OCI-LY1 (cell line): ENCODE results near the gene HIPK3.

Source experiments
- H2AFZ ChIP-seq: fragments of 200-600 bp; sonication (generic), shearing (Covaris generic); 2 replicates; pipeline ENCODE4 v1.6.0; 2014; ENCODE audit warnings: antibody characterized with exemption, mild to moderate bottlenecking, low read length
- H3F3A ChIP-seq: fragments of 200-600 bp; sonication (generic), shearing (Covaris generic); 2 replicates; pipeline ENCODE4 v1.6.0; 2014; ENCODE audit warnings: mild to moderate bottlenecking, antibody characterized with exemption, low read length, moderate library complexity; ENCODE audit not compliant: insufficient read depth
- H3K27ac ChIP-seq: fragments of 200-600 bp; sonication (generic); 2 replicates; pipeline ENCODE4 v1.5.1; 2014; ENCODE audit warnings: low read length, mixed run types, mild to moderate bottlenecking, low read depth; ENCODE audit not compliant: poor library complexity, severe bottlenecking
- H3K27me3 ChIP-seq: fragments of 200-600 bp; sonication (generic); 2 replicates; pipeline ENCODE4 v1.6.0; 2014; ENCODE audit warnings: antibody characterized with exemption, mild to moderate bottlenecking, low read length, moderate library complexity; ENCODE audit not compliant: insufficient read depth
- H3K36me3 ChIP-seq: fragments of 200-600 bp; sonication (generic); 2 replicates; pipeline ENCODE4 v1.6.1; 2014; ENCODE audit warnings: mild to moderate bottlenecking, antibody characterized with exemption, low read length, moderate library complexity, mixed read lengths; ENCODE audit not compliant: insufficient read depth
- H3K4me1 ChIP-seq: fragments of 200-600 bp; sonication (generic); 2 replicates; pipeline ENCODE4 v1.5.1; 2014; ENCODE audit warnings: mild to moderate bottlenecking, low read length, moderate library complexity; ENCODE audit not compliant: insufficient read depth, severe bottlenecking
- H3K4me2 ChIP-seq: fragments of 200-600 bp; sonication (generic), shearing (Covaris generic); 2 replicates; pipeline ENCODE4 v1.6.1; 2014; ENCODE audit warnings: low read length
- H3K4me3 ChIP-seq: fragments of 200-600 bp; sonication (generic); 2 replicates; pipeline ENCODE4 v1.5.1; 2014; ENCODE audit warnings: low read length, low read depth, mild to moderate bottlenecking, mixed read lengths; ENCODE audit not compliant: poor library complexity, severe bottlenecking
- H3K79me2 ChIP-seq: fragments of 200-600 bp; shearing (Covaris generic); 2 replicates; pipeline ENCODE4 v1.6.1; 2016; ENCODE audit warnings: mixed run types, low read length, mixed read lengths; ENCODE audit not compliant: insufficient read depth
- H3K9ac ChIP-seq: fragments of 200-600 bp; sonication (generic), shearing (Covaris generic); 2 replicates; pipeline ENCODE4 v1.6.1; 2014; ENCODE audit warnings: mild to moderate bottlenecking, low read length, mixed read lengths
- H3K9me2 ChIP-seq: fragments of 200-600 bp; sonication (generic), shearing (Covaris generic); 2 replicates; pipeline ENCODE4 v1.6.1; 2014; ENCODE audit warnings: low read depth, mild to moderate bottlenecking, low read length, mixed read lengths
- H3K9me3 ChIP-seq: fragments of 200-600 bp; shearing (Covaris generic); 2 replicates; pipeline ENCODE4 v1.6.1; 2014; ENCODE audit warnings: low read length, mixed read lengths
- H4K20me1 ChIP-seq: fragments of 200-600 bp; sonication (generic), shearing (Covaris generic); 2 replicates; pipeline ENCODE4 v1.6.0; 2016; ENCODE audit warnings: mild to moderate bottlenecking, low read length; ENCODE audit not compliant: insufficient read depth
- EZH2 ChIP-seq: fragments of 200-600 bp; sonication (generic), shearing (Covaris generic); IDR thresholded peaks from 2 replicates; pipeline ENCODE4 v1.8.0; 2017; ENCODE audit warnings: borderline replicate concordance, mixed run types, mild to moderate bottlenecking, antibody characterized with exemption, low read length, moderate library complexity, mixed read lengths
- TF ChIP-seq, protein P1 (sequence below): fragments of 200-600 bp; sonication (generic), shearing (Covaris generic); IDR thresholded peaks from 2 replicates; pipeline ENCODE4 v1.5.1; 2017; ENCODE audit warnings: mild to moderate bottlenecking, antibody characterized with exemption, low read length, moderate library complexity, mixed read lengths

Gene HIPK3

DNA sequence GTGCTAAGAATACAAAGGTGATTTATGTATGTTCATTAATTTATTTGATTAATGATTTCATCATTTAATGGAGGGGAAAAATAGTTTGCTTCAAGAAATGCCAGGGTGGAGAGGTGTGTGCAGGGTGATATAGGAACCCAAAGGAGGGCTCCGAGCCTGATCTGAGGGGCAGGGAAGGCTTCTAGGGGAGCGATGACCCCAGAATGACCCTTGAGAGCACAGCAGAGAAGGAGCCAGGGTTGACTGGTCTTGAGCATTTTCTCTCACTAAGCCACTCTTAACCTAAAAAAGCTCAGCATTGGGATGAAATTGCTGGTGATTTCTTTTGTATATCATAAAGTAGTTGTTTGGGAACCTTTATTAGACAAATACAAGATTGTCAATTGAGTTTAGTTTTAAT lies 35.1 kb downstream of the HIPK3 start:
- H3K79me2 ChIP-seq: peaks cover 15% of the 10 kb centered on the region
- H4K20me1 ChIP-seq: no peaks in the 10 kb centered on the region
- peaks cover 26% of the 10 kb centered on the region for H3K4me1 ChIP-seq
- no peak for TF ChIP-seq EZH2
- TF ChIP-seq, protein P1, sequence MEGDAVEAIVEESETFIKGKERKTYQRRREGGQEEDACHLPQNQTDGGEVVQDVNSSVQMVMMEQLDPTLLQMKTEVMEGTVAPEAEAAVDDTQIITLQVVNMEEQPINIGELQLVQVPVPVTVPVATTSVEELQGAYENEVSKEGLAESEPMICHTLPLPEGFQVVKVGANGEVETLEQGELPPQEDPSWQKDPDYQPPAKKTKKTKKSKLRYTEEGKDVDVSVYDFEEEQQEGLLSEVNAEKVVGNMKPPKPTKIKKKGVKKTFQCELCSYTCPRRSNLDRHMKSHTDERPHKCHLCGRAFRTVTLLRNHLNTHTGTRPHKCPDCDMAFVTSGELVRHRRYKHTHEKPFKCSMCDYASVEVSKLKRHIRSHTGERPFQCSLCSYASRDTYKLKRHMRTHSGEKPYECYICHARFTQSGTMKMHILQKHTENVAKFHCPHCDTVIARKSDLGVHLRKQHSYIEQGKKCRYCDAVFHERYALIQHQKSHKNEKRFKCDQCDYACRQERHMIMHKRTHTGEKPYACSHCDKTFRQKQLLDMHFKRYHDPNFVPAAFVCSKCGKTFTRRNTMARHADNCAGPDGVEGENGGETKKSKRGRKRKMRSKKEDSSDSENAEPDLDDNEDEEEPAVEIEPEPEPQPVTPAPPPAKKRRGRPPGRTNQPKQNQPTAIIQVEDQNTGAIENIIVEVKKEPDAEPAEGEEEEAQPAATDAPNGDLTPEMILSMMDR: no peak
- H3K9me3 ChIP-seq: no peaks in the 10 kb centered on the region
- no peaks in the 10 kb centered on the region for H3F3A ChIP-seq
- H3K4me2 ChIP-seq: peak overlapping the region; percentile 69; the same call in 1 of the 2 replicates
- peak overlapping the region; percentile 31 for H3K4me3 ChIP-seq
- H3K27me3 ChIP-seq: no peaks in the 10 kb centered on the region
- no peaks in the 10 kb centered on the region for H3K9me2 ChIP-seq
- H3K27ac ChIP-seq: peak overlapping the region; percentile 46
- peaks cover 12% of the 10 kb centered on the region; the same call in 1 of the 2 replicates for H3K36me3 ChIP-seq
- no peak overlapping the region for H2AFZ ChIP-seq
- peak overlapping the region; percentile 12; the same call in 1 of the 2 replicates for H3K9ac ChIP-seq

DNA sequence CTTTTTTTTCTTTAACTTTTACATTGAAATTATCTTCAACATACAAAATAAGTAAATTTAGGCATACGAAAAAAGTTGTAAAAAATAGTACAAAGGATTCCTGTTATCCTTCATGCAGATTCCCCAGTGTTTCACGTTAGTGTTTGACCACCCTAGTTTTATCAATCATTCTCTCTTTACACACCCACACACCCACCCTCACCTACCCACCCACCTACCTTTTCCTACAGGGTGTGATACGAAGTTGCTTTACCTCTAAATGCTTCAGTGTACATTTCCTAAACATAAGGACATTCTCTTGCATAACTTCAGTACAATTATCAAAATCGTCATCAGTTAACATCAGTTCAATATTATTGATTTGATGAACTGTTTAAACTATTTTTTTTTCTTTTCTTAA lies 37.0 kb downstream of the HIPK3 start:
- no peak overlapping the region for H2AFZ ChIP-seq
- peaks cover 15% of the 10 kb centered on the region for H3K79me2 ChIP-seq
- H3K9me3 ChIP-seq: no peaks in the 10 kb centered on the region; the same call in 1 of the 2 replicates
- no peaks in the 10 kb centered on the region for H4K20me1 ChIP-seq
- no peak overlapping the region for H3K4me2 ChIP-seq
- no peak overlapping the region for H3K9ac ChIP-seq
- TF ChIP-seq EZH2: no peak
- TF ChIP-seq, protein P1: no peak
- peaks cover 4% of the 10 kb centered on the region; the same call in 1 of the 2 replicates for H3K36me3 ChIP-seq
- H3K27me3 ChIP-seq: no peaks in the 10 kb centered on the region
- no peak overlapping the region for H3K4me3 ChIP-seq
- H3K4me1 ChIP-seq: peaks cover 26% of the 10 kb centered on the region
- H3F3A ChIP-seq: no peaks in the 10 kb centered on the region
- H3K9me2 ChIP-seq: no peaks in the 10 kb centered on the region
- no peak overlapping the region for H3K27ac ChIP-seq

DNA sequence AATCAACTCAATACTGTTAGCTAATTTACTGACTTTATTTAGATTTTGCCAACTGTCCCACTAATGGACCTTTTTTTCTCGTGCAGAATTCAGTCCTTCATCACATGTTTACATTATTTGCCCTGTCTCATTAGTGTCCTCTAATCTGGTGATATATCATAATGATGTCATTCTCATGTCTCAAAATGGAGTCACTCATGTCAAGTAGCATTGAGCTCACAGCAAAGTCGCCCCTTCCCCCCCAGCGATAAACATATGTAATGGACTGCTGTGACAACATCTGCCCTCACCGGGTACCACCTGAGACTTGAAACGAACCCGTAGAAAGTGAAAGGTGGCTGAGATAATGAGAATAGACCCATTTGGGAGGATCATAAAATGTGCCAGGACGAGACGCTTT lies 37.6 kb downstream of the HIPK3 start:
- no peaks in the 10 kb centered on the region for H3K9me2 ChIP-seq
- H4K20me1 ChIP-seq: no peaks in the 10 kb centered on the region
- H3K4me3 ChIP-seq: no peak overlapping the region
- H2AFZ ChIP-seq: no peak overlapping the region
- H3K79me2 ChIP-seq: peaks cover 15% of the 10 kb centered on the region
- no peaks in the 10 kb centered on the region for H3K27me3 ChIP-seq
- H3K36me3 ChIP-seq: peaks cover 4% of the 10 kb centered on the region; the same call in 1 of the 2 replicates
- H3K4me1 ChIP-seq: peaks cover 26% of the 10 kb centered on the region
- no peaks in the 10 kb centered on the region for H3F3A ChIP-seq
- TF ChIP-seq EZH2: no peak
- TF ChIP-seq, protein P1: no peak
- no peak overlapping the region for H3K27ac ChIP-seq
- no peak overlapping the region for H3K9ac ChIP-seq
- no peaks in the 10 kb centered on the region; the same call in 1 of the 2 replicates for H3K9me3 ChIP-seq
- no peak overlapping the region for H3K4me2 ChIP-seq
